Frontal cortex (tissue), 1 donor: ENCODE measurements around the gene FAM227B. TPM values are rescaled to one million over a fixed set of nuclear protein-coding genes. Genes with fewer than 3 reads are reported as not detected.

Source experiments
- total RNA-seq: library from RNA; depleted of rRNA; stranded (reverse); fragments of >200 nt; gene quantifications from one replicate; pipeline ENCODE4 v1.2.3, GENCODE V29; 2014

FAM227B gene
- total RNA-seq, 1 donor from 2014 or later: 5.3 TPM

Other genes starting within 250 kb of the FAM227B start
- gene FGF7, start 197.6 kb downstream of the FAM227B start, total RNA-seq: 0.41 TPM
- gene DTWD1, start 230 bp upstream of the FAM227B start, total RNA-seq: 34.2 TPM